IMR-90 (cell line): Measurements from ENCODE around the gene ZNF776. TPM values are rescaled to one million over a fixed set of nuclear protein-coding genes. Genes with fewer than 3 reads are reported as not detected.

Experiments used
- ATAC-seq: fragments of 200-7000 bp; cut with Tn5 transposase; 2 replicates; pipeline ENCODE4 v1.9.1; 2020; ENCODE audit warnings: low read depth, mild to moderate bottlenecking, moderate library complexity
- BruUV-seq: library from RNA; stranded (reverse); fragments of 400-500 nt; replicated peaks from 2 replicates; lab custom pipeline; 2021; lab: Mats Ljungman, UMichigan
- CTCF ChIA-PET: fragments of 300-600 bp; formaldehyde crosslinking; extraction: SDS; loops from one replicate; lab custom pipeline; 2021; ENCODE audit warnings: antibody characterized with exemption; lab: Yijun Ruan, JAX
- POLR2A ChIA-PET: fragments of 300-600 bp; sonication (Branson Sonifier 250); formaldehyde crosslinking; loops from one replicate; lab custom pipeline; 2022; ENCODE audit warnings: antibody characterized with exemption; ENCODE audit not compliant: unreplicated experiment; lab: Charles Lee
- DNase-seq: peaks from one replicate; pipeline ENCODE4 v3.0.0; 2013
- H2AFZ ChIP-seq: replicated peaks from 2 replicates; pipeline ENCODE3; 2013; ENCODE audit warnings: low read length, mild to moderate bottlenecking; ENCODE audit not compliant: poor library complexity
- H2AK5ac ChIP-seq: 2 replicates; pipeline ENCODE4 v1.6.1; 2013; ENCODE audit warnings: low read depth, low read length, inconsistent platforms
- H2AK9ac ChIP-seq: replicated peaks from 2 replicates; pipeline ENCODE3; 2013; ENCODE audit warnings: mild to moderate bottlenecking, low read depth, low read length, moderate library complexity; ENCODE audit not compliant: poor library complexity
- H2BK120ac ChIP-seq: 2 replicates; pipeline ENCODE4 v1.6.1; 2013; ENCODE audit warnings: low read depth, low read length, inconsistent platforms
- H2BK15ac ChIP-seq: 3 replicates; pipeline ENCODE4 v1.6.1; 2013; ENCODE audit warnings: low read depth, low read length, inconsistent platforms
- H2BK20ac ChIP-seq: 2 replicates; pipeline ENCODE4 v1.6.1; 2013; ENCODE audit warnings: low read depth, mild to moderate bottlenecking, inconsistent platforms, low read length, moderate library complexity
- H2BK5ac ChIP-seq: 2 replicates; pipeline ENCODE4 v1.6.1; 2013; ENCODE audit warnings: mild to moderate bottlenecking, low read depth, low read length, inconsistent platforms; ENCODE audit not compliant: poor library complexity, severe bottlenecking
- H3K14ac ChIP-seq: replicated peaks from 2 replicates; pipeline ENCODE4 v1.6.1; 2013; ENCODE audit warnings: low read depth, low read length, inconsistent platforms
- H3K18ac ChIP-seq: 2 replicates; pipeline ENCODE4 v1.6.1; 2013; ENCODE audit warnings: low read depth, low read length, control low read depth
- H3K23ac ChIP-seq: 2 replicates; pipeline ENCODE4 v1.6.1; 2013; ENCODE audit warnings: low read depth, low read length, inconsistent platforms
- H3K27ac ChIP-seq: 2 replicates; pipeline ENCODE4 v1.5.1; 2013; ENCODE audit warnings: mild to moderate bottlenecking, control low read depth, low read length; ENCODE audit not compliant: insufficient read depth
- H3K27me3 ChIP-seq: 2 replicates; pipeline ENCODE4 v1.6.1; 2013; ENCODE audit warnings: low read length; ENCODE audit not compliant: control insufficient read depth, insufficient read depth
- H3K36me3 ChIP-seq: 2 replicates; pipeline ENCODE4 v1.6.1; 2013; ENCODE audit warnings: low read length, mixed read lengths; ENCODE audit not compliant: control insufficient read depth, insufficient read depth
- H3K4ac ChIP-seq: 2 replicates; pipeline ENCODE4 v1.6.1; 2013; ENCODE audit warnings: low read depth, low read length, inconsistent platforms
- H3K4me1 ChIP-seq: 2 replicates; pipeline ENCODE4 v1.6.1; 2013; ENCODE audit warnings: low read length, mixed read lengths; ENCODE audit not compliant: control insufficient read depth, insufficient read depth
- H3K4me2 ChIP-seq: 2 replicates; pipeline ENCODE4 v1.6.1; 2013; ENCODE audit warnings: low read depth, mild to moderate bottlenecking, control low read depth, low read length, moderate library complexity
- H3K4me3 ChIP-seq: 2 replicates; pipeline ENCODE4 v1.5.1; 2013; ENCODE audit warnings: low read depth, mild to moderate bottlenecking, control low read depth, low read length, moderate library complexity; ENCODE audit not compliant: insufficient read depth
- H3K56ac ChIP-seq: 2 replicates; pipeline ENCODE4 v1.6.1; 2013; ENCODE audit warnings: low read length, inconsistent platforms; ENCODE audit not compliant: insufficient read depth; ENCODE audit errors: extremely low read depth
- H3K79me1 ChIP-seq, 2 experiments: 2 replicates each; pipeline ENCODE4 v1.6.1; 2013; ENCODE audit warnings: low read length in 2 of 2, inconsistent platforms in 1 of 2, low read depth in 1 of 2
- H3K9ac ChIP-seq: 2 replicates; pipeline ENCODE4 v1.6.1; 2013; ENCODE audit warnings: low read depth, low read length, control low read depth
- H3K9me1 ChIP-seq: 2 replicates; pipeline ENCODE4 v1.6.1; 2013; ENCODE audit warnings: low read length, inconsistent platforms; ENCODE audit not compliant: insufficient read depth
- H3K9me3 ChIP-seq: 2 replicates; pipeline ENCODE4 v1.6.1; 2013; ENCODE audit warnings: low read length; ENCODE audit not compliant: control insufficient read depth, insufficient read depth
- H4K20me1 ChIP-seq: 2 replicates; pipeline ENCODE4 v1.6.1; 2013; ENCODE audit warnings: low read length, inconsistent platforms; ENCODE audit not compliant: insufficient read depth
- H4K5ac ChIP-seq: 2 replicates; pipeline ENCODE4 v1.6.1; 2013; ENCODE audit warnings: mild to moderate bottlenecking, low read depth, low read length, control low read depth
- H4K8ac ChIP-seq, 2 experiments: 2 replicates each; pipeline ENCODE4 v1.6.1; 2013; ENCODE audit warnings: low read depth in 2 of 2, low read length in 2 of 2, control low read depth in 1 of 2, inconsistent platforms in 1 of 2
- H4K91ac ChIP-seq: 2 replicates; pipeline ENCODE4 v1.6.1; 2013; ENCODE audit warnings: low read depth, low read length, inconsistent platforms; ENCODE audit not compliant: insufficient read depth
- BHLHE40 ChIP-seq: fragments of 150-350 bp; IDR thresholded peaks from 2 replicates; pipeline ENCODE4 v1.6.1; 2016; ENCODE audit warnings: mild to moderate bottlenecking, low read depth, low read length
- CTCF ChIP-seq: conservative IDR thresholded peaks from 2 replicates; pipeline ENCODE4 v1.5.1; 2012; ENCODE audit warnings: mild to moderate bottlenecking, low read depth, low read length, improper control_type of control experiment
- POLR2A ChIP-seq: IDR thresholded peaks from 2 replicates; pipeline ENCODE4 v1.6.1; 2012; ENCODE audit warnings: mild to moderate bottlenecking, low read depth, low read length
- RCOR1 ChIP-seq: IDR thresholded peaks from 2 replicates; pipeline ENCODE4 v1.6.1; 2012; ENCODE audit warnings: mild to moderate bottlenecking, low read length, improper control_type of control experiment; ENCODE audit not compliant: insufficient replicate concordance
- SMC3 ChIP-seq: fragments of 150-350 bp; IDR thresholded peaks from 2 replicates; pipeline ENCODE4 v1.6.1; 2016; ENCODE audit warnings: low read depth, mild to moderate bottlenecking, antibody characterized with exemption, low read length, moderate library complexity
- USF2 ChIP-seq: fragments of 150-350 bp; IDR thresholded peaks from 2 replicates; pipeline ENCODE4 v1.6.1; 2017; ENCODE audit warnings: mild to moderate bottlenecking, antibody characterized with exemption, low read length, low read depth
- WGBS, 2 experiments: methylation state at CpG; one replicate each; pipeline versions ENCODE4 v1.1.5 to v1.1.7; 2013; ENCODE audit warnings: missing lambda C conversion rate in 2 of 2; ENCODE audit not compliant: insufficient read length in 1 of 2; ENCODE audit errors: extremely low coverage in 2 of 2; 5-methylcytosine and 5-hydroxymethylcytosine counted together
- dilution Hi-C: fragments of 300-500 bp; cut with HindIII; formaldehyde crosslinking; loops from one replicate; pipeline ENCODE4 v1.14.3; 2018; ENCODE audit warnings: low sequenced_read_pairs; ENCODE audit not compliant: unreplicated experiment
- in situ Hi-C: fragments of 300-500 bp; cut with MboI; formaldehyde crosslinking; loops from 3 replicates; pipeline ENCODE4 v1.14.3; 2019; ENCODE audit warnings: low sequenced_read_pairs, inconsistent platforms, mixed read lengths
- intact Hi-C: fragments of 100-400 bp; cut with micrococcal nuclease; formaldehyde crosslinking; loops from 2 replicates; pipeline ENCODE4 v1.10.0; 2022
- polyA plus RNA-seq, 3 experiments: library from polyadenylated mRNA; depleted of rRNA; stranded (reverse); fragments of >200 nt; gene quantifications; 2 replicates each; pipeline ENCODE4 v1.2.3, GENCODE V29; 2012; ENCODE audit warnings: low replicate concordance in 1 of 3
- total RNA-seq: library from RNA; depleted of rRNA; stranded (reverse); fragments of >200 nt; gene quantifications from 2 replicates; pipeline ENCODE4 v1.2.3, GENCODE V29; 2012

Gene ZNF776
- total and polyA plus RNA-seq, 2 of the 4 experiments (the other 2 are of a cell fraction) = 4.3 to 14.3 TPM

- no peak overlapping the region for H2BK20ac ChIP-seq
- dilution Hi-C loops (no loop called here), intact Hi-C loops (no loop called here), in situ Hi-C loops (no loop called here)
- no peak overlapping the region for H4K91ac ChIP-seq
- no peak for DNase-seq
- H3K14ac ChIP-seq = no peak overlapping the region
- no peak overlapping the region for H2AK5ac ChIP-seq
- 100% methylated on average over 1 of the region's 10 CpGs; no CpG with 5 or more reads in 1 of the 2 experiments for WGBS, 2 experiments
- no peak overlapping the region for H2BK5ac ChIP-seq
- H3K9ac ChIP-seq = no peak overlapping the region
- no peak overlapping the region for H2AFZ ChIP-seq
- no peak overlapping the region for H4K8ac ChIP-seq
- peaks cover 73% of the 10 kb centered on the region for H3K36me3 ChIP-seq
- H3K18ac ChIP-seq = no peak overlapping the region
- no peaks in the 10 kb centered on the region for H3K27me3 ChIP-seq
- ChIA-PET CTCF (no interaction called here), POLR2A (no interaction called here)
- H3K4me3 ChIP-seq = no peak overlapping the region
- H4K5ac ChIP-seq = no peak overlapping the region
- H3K79me1 ChIP-seq = peaks cover 32 to 35% of the 10 kb centered on the region in 2 experiments
- H3K4ac ChIP-seq = no peak overlapping the region
- no peak overlapping the region for H3K27ac ChIP-seq
- no peaks in the 10 kb centered on the region for H4K20me1 ChIP-seq
- no peak overlapping the region for H2BK120ac ChIP-seq
- no peak overlapping the region for H2AK9ac ChIP-seq
- H2BK15ac ChIP-seq = no peak overlapping the region
- peaks cover 49% of the 10 kb centered on the region for H3K9me3 ChIP-seq
- TF ChIP-seq USF2 = no peak
- no peak for TF ChIP-seq RCOR1
- no peak for TF ChIP-seq POLR2A
- no peak for TF ChIP-seq SMC3
- no peak for TF ChIP-seq BHLHE40
- TF ChIP-seq CTCF = no peak
- no peaks in the 10 kb centered on the region for H3K9me1 ChIP-seq
- no peak overlapping the region for H3K56ac ChIP-seq
- H3K4me2 ChIP-seq = no peak overlapping the region
- no peak for ATAC-seq
- no TSS peak for BruUV-seq
- H3K4me1 ChIP-seq = no peaks in the 10 kb centered on the region
- no peak overlapping the region for H3K23ac ChIP-seq
Measured at GRCh38 chr19:57754091-57754673, 7.6 kb downstream of the ZNF776 start.
